Thyroid gland (tissue), 4 donors: ENCODE results near the gene TMEM97. TPM values are rescaled to one million over a fixed set of nuclear protein-coding genes. Genes with fewer than 3 reads are reported as not detected.

ENCODE experiments used
- DNase-seq, 2 donors: peaks; one replicate each; pipeline ENCODE4 v3.0.0-alpha.2; 2019
- H3K27ac ChIP-seq, 3 donors: fragments of 200-600 bp; sonication (generic); 1 replicate in 2 of 3; 2 replicates in 1 of 3; pipeline ENCODE4 v1.5.1; 2016 to 2019; ENCODE audit warnings: mild to moderate bottlenecking in 1 of 3, moderate library complexity in 1 of 3
- H3K27me3 ChIP-seq: fragments of 200-600 bp; sonication (generic); one replicate; pipeline ENCODE4 v1.5.1; 2019
- H3K36me3 ChIP-seq, 2 donors: fragments of 200-600 bp; sonication (generic); one replicate each; pipeline ENCODE4 v1.5.1; 2016 to 2019
- H3K4me1 ChIP-seq, 2 donors: fragments of 200-600 bp; sonication (generic); one replicate each; pipeline ENCODE4 v1.5.1; 2017 to 2019
- H3K4me3 ChIP-seq, 3 donors: fragments of 200-600 bp; sonication (generic); replicated peaks in 1 of 3; 1 replicate in 2 of 3; 2 replicates in 1 of 3; pipeline ENCODE4 v1.5.1; 2016; ENCODE audit warnings: mild to moderate bottlenecking in 1 of 3
- H3K9me3 ChIP-seq: fragments of 200-600 bp; sonication (generic); one replicate; pipeline ENCODE4 v1.5.1; 2017
- CTCF ChIP-seq, 6 experiments: fragments of 200-600 bp in 3 of 6; fragments of 450-650 bp in 3 of 6; sonication (generic) in 3 of 6; IDR thresholded peaks; one replicate each; pipeline ENCODE4 v1.5.1; 2016 to 2019; ENCODE audit warnings: antibody characterized with exemption in 6 of 6, mild to moderate bottlenecking in 2 of 6, inconsistent platforms in 1 of 6, moderate library complexity in 1 of 6
- POLR2A ChIP-seq, 2 donors: fragments of 450-650 bp; IDR thresholded peaks; one replicate each; pipeline ENCODE4 v1.6.1; 2017; ENCODE audit warnings: antibody characterized with exemption in 2 of 2, mild to moderate bottlenecking in 2 of 2, moderate library complexity in 1 of 2
- WGBS, 2 donors: methylation state at CpG; one replicate each; pipeline ENCODE4 v1.1.5; 2017; 5-methylcytosine and 5-hydroxymethylcytosine counted together
- intact Hi-C: fragments of 100-400 bp; cut with DNase I; formaldehyde crosslinking; loops from one replicate; pipeline ENCODE4 v1.15.1; 2023
- total RNA-seq, 4 donors: library from RNA; depleted of rRNA; stranded (reverse); fragments of >200 nt; gene quantifications; one replicate each; pipeline ENCODE4 v1.2.3, GENCODE V29; 2016

Gene TMEM97
- total RNA-seq, 4 donors from 2014 or later: 3.1 to 5.2 (median 4.5) TPM

GRCh38 chr17:28274591-28275265 lies 44.3 kb upstream of the TMEM97 start:
- Histone ChIP-seq H3K4me3 (no peak overlapping the region), H3K9me3 (no peaks in the 10 kb centered on the region), H3K4me1 (peaks cover 0 to 3% of the 10 kb centered on the region in 2 donors), H3K27me3 (no peaks in the 10 kb centered on the region), H3K36me3 (no peaks in the 10 kb centered on the region), H3K27ac (no peak overlapping the region)
- intact Hi-C loops: no loop called here
- no peak for DNase-seq
- TF ChIP-seq CTCF (IDR thresholded peaks at IDR 0.05) (no peak), POLR2A (IDR thresholded peaks at IDR 0.05) (no peak)
- WGBS, 2 donors: 73 to 82% methylated on average over 9 of the region's 9 CpGs

GRCh38 chr17:28276011-28276410 lies 43.0 kb upstream of the TMEM97 start:
- Histone ChIP-seq H3K36me3 (no peaks in the 10 kb centered on the region), H3K4me3 (no peak overlapping the region), H3K9me3 (no peaks in the 10 kb centered on the region), H3K27me3 (no peaks in the 10 kb centered on the region), H3K4me1 (peaks cover 0 to 3% of the 10 kb centered on the region in 2 donors), H3K27ac (no peak overlapping the region)
- DNase-seq: no peak
- 88 to 100% methylated on average over 5 to 6 of the region's 6 CpGs for WGBS, 2 donors
- TF ChIP-seq POLR2A (IDR thresholded peaks at IDR 0.05) (no peak), CTCF (IDR thresholded peaks at IDR 0.05) (no peak)
- intact Hi-C loops: no loop called here

GRCh38 chr17:28279411-28279810 lies 39.6 kb upstream of the TMEM97 start:
- WGBS, 2 donors: 88 to 92% methylated on average over 6 of the region's 6 CpGs
- Histone ChIP-seq H3K4me1 (peaks cover 0 to 8% of the 10 kb centered on the region in 2 donors), H3K9me3 (no peaks in the 10 kb centered on the region), H3K36me3 (no peaks in the 10 kb centered on the region), H3K4me3 (no peak overlapping the region), H3K27me3 (no peaks in the 10 kb centered on the region), H3K27ac (no peak overlapping the region)
- no peak for DNase-seq
- intact Hi-C loops: no loop called here
- no peak for TF ChIP-seq CTCF (IDR thresholded peaks at IDR 0.05)
- TF ChIP-seq POLR2A (IDR thresholded peaks at IDR 0.05): no peak

- intact Hi-C loops: no loop called here
- DNase-seq: no peak
- WGBS, 2 donors: 89 to 91% methylated on average over 3 of the region's 3 CpGs
- Histone ChIP-seq H3K4me3 (no peak overlapping the region), H3K27me3 (no peaks in the 10 kb centered on the region), H3K4me1 (peaks cover 0 to 8% of the 10 kb centered on the region in 2 donors), H3K36me3 (no peaks in the 10 kb centered on the region), H3K9me3 (no peaks in the 10 kb centered on the region), H3K27ac (no peak overlapping the region)
- TF ChIP-seq CTCF (IDR thresholded peaks at IDR 0.05) (no peak), POLR2A (IDR thresholded peaks at IDR 0.05) (no peak)
These were observed 38.2 kb upstream of the TMEM97 start for GRCh38 chr17:28280826-28281225.

GRCh38 chr17:28282596-28282995 lies 36.4 kb upstream of the TMEM97 start:
- TF ChIP-seq POLR2A (IDR thresholded peaks at IDR 0.05) (no peak), CTCF (IDR thresholded peaks at IDR 0.05) (no peak)
- intact Hi-C loops: no loop called here
- peak; percentile 70 to 72 for DNase-seq
- H3K9me3 ChIP-seq: no peaks in the 10 kb centered on the region
- H3K4me1 ChIP-seq: peaks cover 0 to 8% of the 10 kb centered on the region in 2 donors
- H3K36me3 ChIP-seq: no peaks in the 10 kb centered on the region
- peak overlapping the region in 2 of 3 donors; percentile 39 to 45 for H3K27ac ChIP-seq
- H3K27me3 ChIP-seq: no peaks in the 10 kb centered on the region
- no peak overlapping the region for H3K4me3 ChIP-seq
- 24 to 31% methylated on average over 7 of the region's 7 CpGs for WGBS, 2 donors
